DMS 273 (cell line): Measurements from ENCODE around the gene COA1.
"Not testable (repeated sequence)": the region's sequence is repeated elsewhere in the genome, so short reads cannot be mapped to it uniquely, and the experiment has no call there.

ENCODE experiments used
- DNase-seq: peaks from one replicate; lab custom pipeline; 2025; ENCODE audit not compliant: unreplicated experiment; lab: John Stamatoyannopoulos, UW

Gene COA1

GRCh38 chr7:43729214-43729923, at the start of gene COA1:
TSS of gene COA1 (minus strand) at chr7:43729523. CDS start at chr7:43648614, 80,909 bp downstream.
- DNase-seq, result peak; percentile 98

GRCh38 chr7:43778293-43779044, 49.1 kb upstream of the COA1 start:
- not testable (repeated sequence) for DNase-seq

GRCh38 chr7:43775255-43775654, 45.9 kb upstream of the COA1 start:
- DNase-seq, result not testable (repeated sequence)

GRCh38 chr7:43773268-43773667, 43.9 kb upstream of the COA1 start:
- not testable (repeated sequence) for DNase-seq

- DNase-seq, result no peak
Measured at GRCh38 chr7:43771573-43771972, 42.2 kb upstream of the COA1 start.

- no peak for DNase-seq
Measured at GRCh38 chr7:43771128-43771527, 41.8 kb upstream of the COA1 start.

- DNase-seq, result no peak
Measured at GRCh38 chr7:43769791-43770465, 40.6 kb upstream of the COA1 start.

GRCh38 chr7:43769281-43769680, 40.0 kb upstream of the COA1 start:
- DNase-seq, result no peak

- DNase-seq, result no peak
Measured at GRCh38 chr7:43768887-43769272, 39.6 kb upstream of the COA1 start.

- DNase-seq, result no peak
Measured at GRCh38 chr7:43768201-43768886, 39.0 kb upstream of the COA1 start.

GRCh38 chr7:43767311-43767710, 38.0 kb upstream of the COA1 start:
- DNase-seq, result no peak

- DNase-seq, result no peak
Measured at GRCh38 chr7:43766564-43766963, 37.2 kb upstream of the COA1 start.

- DNase-seq, result no peak
Measured at GRCh38 chr7:43764807-43765491, 35.6 kb upstream of the COA1 start.

- DNase-seq, result peak; percentile 22
Measured at GRCh38 chr7:43764039-43764761, 34.9 kb upstream of the COA1 start.

- no peak for DNase-seq
Measured at GRCh38 chr7:43763183-43763582, 33.9 kb upstream of the COA1 start.

GRCh38 chr7:43761938-43762692, 32.8 kb upstream of the COA1 start:
- DNase-seq, result no peak

GRCh38 chr7:43761382-43761781, 32.1 kb upstream of the COA1 start:
- no peak for DNase-seq

GRCh38 chr7:43760861-43761260, 31.5 kb upstream of the COA1 start:
- DNase-seq, result no peak
